SK-MEL-5 (cell line): ENCODE results near the gene MEF2C. TPM values are rescaled to one million over a fixed set of nuclear protein-coding genes. Genes with fewer than 3 reads are reported as not detected.

ENCODE experiments used
- DNase-seq: peaks from one replicate; pipeline ENCODE4 v3.0.0-alpha.2; 2016; ENCODE audit warnings: low read depth, low spot score
- in situ Hi-C: cut with HindIII; loops from 2 replicates; pipeline ENCODE4 v1.10.0; 2016; ENCODE audit warnings: low sequenced_read_pairs, high pct_unique_total_duplicates, low pct_unique_long_range_greater_than_20kb
- total RNA-seq: library from RNA; depleted of rRNA; stranded (reverse); fragments of >200 nt; shearing (Covaris generic); gene quantifications from 2 replicates; pipeline ENCODE4 v1.2.3, GENCODE V29; 2014

The MEF2C gene
- total RNA-seq, 1 experiment from 2014 or later: 34.2 TPM

DNA sequence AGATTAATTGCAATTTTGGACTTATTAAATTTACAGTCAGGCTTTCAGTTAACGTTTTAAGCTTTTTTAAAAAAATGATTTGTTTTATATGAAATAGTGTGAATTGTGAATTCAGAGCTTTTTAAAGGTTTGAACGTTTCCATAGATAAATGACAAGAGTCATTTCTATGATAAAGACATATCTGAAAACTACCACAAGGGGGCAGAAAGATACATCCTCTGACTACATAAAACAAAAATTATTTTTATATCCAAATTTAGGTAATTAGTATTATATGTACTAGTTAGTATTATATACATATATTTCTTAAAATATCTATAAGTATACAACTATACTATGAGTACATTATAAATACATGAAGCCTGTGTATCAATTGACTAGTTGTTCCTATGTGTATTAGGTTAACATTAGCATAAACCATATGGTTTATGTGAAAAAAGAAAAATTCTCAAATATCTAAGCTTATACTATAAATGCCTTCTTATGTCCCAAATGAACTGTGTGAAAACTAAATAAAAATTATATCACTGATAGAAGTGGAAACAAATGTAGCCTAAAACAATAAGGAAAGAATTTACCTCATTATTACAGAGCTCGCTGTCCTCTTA is 155.2 kb downstream of the MEF2C start:
- peak; percentile 55 for DNase-seq

GRCh38 chr5:88725454-88725853 is 157.5 kb downstream of the MEF2C start:
- in situ Hi-C loops: no loop called here

More for the DNA sequence above, 155.2 kb downstream of the MEF2C start:
- in situ Hi-C loops: no loop called here

DNA sequence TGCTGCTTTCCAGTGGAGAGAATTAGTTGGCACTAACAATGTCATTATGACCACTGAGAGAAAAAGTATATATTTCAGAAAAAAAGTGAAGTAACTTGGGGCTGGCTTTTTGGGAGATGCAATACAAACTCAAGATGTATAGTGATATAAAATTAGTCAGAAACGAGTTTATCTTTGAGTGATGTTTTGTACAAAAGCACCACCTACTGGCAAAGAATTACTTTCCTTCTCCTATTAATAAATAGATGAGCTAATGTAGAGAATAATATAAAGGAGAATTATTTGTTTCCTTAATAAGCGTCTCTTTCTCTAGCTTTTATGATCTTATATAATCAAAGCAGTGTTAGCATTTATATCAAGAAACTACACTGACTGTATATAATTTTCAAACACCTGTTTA is 158.8 kb downstream of the MEF2C start:
- in situ Hi-C loops: no loop called here
- peak; percentile 50 for DNase-seq

More at GRCh38 chr5:88725454-88725853, 157.5 kb downstream of the MEF2C start:
- DNase-seq: no peak

GRCh38 chr5:88722546-88723073 is 160.4 kb downstream of the MEF2C start:
- no peak for DNase-seq
- in situ Hi-C loops: no loop called here

- no peak for DNase-seq
- in situ Hi-C loops: no loop called here
Measured at GRCh38 chr5:88719434-88719833, 163.6 kb downstream of the MEF2C start.

DNA sequence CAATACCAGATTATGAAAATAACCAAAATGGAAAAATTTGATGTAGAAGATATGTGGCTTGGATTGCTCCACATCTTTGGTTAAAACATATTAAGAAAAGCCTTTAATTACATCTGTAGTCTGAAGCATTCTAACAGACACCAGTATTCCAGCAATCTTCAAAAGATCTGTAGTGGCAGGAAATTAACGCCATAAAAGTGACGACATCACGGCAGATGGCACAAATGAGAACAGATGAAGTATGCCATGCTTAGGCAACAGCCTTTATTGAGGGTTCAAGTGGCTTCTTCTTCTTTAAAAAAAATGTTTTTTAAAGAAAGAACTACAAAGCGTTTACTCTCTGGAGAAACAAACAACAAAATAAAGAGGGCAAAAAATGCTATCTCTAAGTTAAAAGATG is 164.2 kb downstream of the MEF2C start:
- in situ Hi-C loops: no loop called here
- DNase-seq: no peak

- no peak for DNase-seq
- in situ Hi-C loops: no loop called here
Measured at GRCh38 chr5:88716101-88716500, 166.9 kb downstream of the MEF2C start.

- in situ Hi-C loops: no loop called here
- no peak for DNase-seq
Measured at GRCh38 chr5:88715503-88715902, 167.5 kb downstream of the MEF2C start.

DNA sequence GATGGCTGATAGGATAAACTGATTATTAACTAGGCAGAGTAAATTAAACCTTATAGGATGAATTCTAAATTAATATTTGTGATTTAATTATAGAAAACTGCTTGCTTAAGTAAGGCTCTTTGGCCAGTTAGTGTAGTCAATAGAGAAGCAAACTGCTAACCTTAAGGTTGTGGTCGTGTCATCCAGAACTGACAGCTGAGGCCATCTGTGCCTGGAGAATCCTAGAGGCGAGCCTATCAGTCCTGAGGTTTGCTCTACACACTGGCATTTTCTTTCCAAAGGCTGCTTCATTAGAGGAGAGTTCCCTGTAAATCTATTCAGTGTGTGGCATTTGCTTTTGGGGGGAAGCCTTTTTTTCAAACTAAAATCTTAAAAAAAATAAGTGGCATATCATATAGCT is 169.2 kb downstream of the MEF2C start:
- DNase-seq: no peak
- in situ Hi-C loops: no loop called here

- DNase-seq: no peak
- in situ Hi-C loops: no loop called here
Measured at GRCh38 chr5:88708682-88709398, 174.1 kb downstream of the MEF2C start.

- in situ Hi-C loops: no loop called here
- no peak for DNase-seq
Measured at GRCh38 chr5:88708021-88708420, 175.0 kb downstream of the MEF2C start.

GRCh38 chr5:88707216-88707965 is 175.6 kb downstream of the MEF2C start:
- in situ Hi-C loops: no loop called here
- no peak for DNase-seq

DNA sequence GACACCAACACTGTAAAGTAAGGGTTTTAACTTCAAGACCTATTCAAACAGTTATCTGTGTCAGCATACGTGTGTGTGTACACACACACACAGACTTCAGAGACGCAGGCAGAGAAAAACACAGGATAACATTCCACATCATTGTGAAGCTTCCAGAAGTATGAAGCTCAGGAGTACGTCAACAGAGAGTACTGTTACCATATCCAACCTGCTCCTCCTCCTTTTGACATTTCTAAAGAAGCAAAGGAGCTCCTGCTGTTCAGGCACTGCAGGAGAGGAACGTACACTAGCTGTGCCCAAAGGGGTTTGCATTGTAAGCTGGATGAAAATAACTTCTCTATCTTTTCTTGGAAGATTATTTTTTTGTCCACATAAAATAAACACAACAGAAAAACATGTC is 180.7 kb downstream of the MEF2C start:
- DNase-seq: no peak
- in situ Hi-C loops: no loop called here

DNA sequence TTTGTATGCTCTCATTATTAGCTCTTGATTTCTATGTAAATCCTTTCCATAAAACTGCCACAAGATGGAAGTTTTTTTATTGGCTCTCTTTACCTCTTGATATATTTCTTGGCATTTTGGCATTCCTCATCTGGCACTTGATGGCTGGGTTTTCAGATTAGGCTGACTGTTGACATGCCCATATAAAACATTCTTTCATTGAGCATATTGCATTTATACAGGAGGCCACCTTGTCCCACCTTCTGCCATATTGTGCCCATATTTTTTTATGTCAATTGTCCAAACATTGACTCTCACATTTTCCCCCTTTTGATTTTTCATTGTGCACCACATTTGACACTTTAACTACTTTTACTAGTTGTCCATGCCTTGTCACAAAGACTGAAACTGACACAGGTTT is 182.9 kb downstream of the MEF2C start:
- no peak for DNase-seq
- in situ Hi-C loops: no loop called here

- no peak for DNase-seq
- in situ Hi-C loops: loop anchor here (10.0 to 25.0 kb wide), 2 partner anchors 411 to 913 kb away; no protein-coding TSS in a partner anchor
Measured at GRCh38 chr5:88698290-88698689, 184.7 kb downstream of the MEF2C start.

GRCh38 chr5:88696466-88696865 is 186.5 kb downstream of the MEF2C start:
- no peak for DNase-seq
- in situ Hi-C loops: loop anchor here (10.0 to 25.0 kb wide), 2 partner anchors 409 to 912 kb away; no protein-coding TSS in a partner anchor

- in situ Hi-C loops: loop anchor here (10.0 to 25.0 kb wide), 2 partner anchors 409 to 911 kb away; no protein-coding TSS in a partner anchor
- no peak for DNase-seq
Measured at GRCh38 chr5:88695931-88696330, 187.1 kb downstream of the MEF2C start.

GRCh38 chr5:88695232-88695631 is 187.8 kb downstream of the MEF2C start:
- in situ Hi-C loops: loop anchor here (10.0 to 25.0 kb wide), 2 partner anchors 408 to 910 kb away; no protein-coding TSS in a partner anchor
- no peak for DNase-seq
